HG02938 (cell line): ENCODE data around the gene TBC1D9.
"Not testable (repeated sequence)": the region's sequence is repeated elsewhere in the genome, so short reads cannot be mapped to it uniquely, and the experiment has no call there.

Experiments
- ATAC-seq: cut with Tn5 transposase; IDR thresholded peaks from one replicate; pipeline ENCODE4 v1.9.1; 2021; ENCODE audit warnings: mild to moderate bottlenecking, moderate library complexity; ENCODE audit not compliant: unreplicated experiment

TBC1D9 gene

DNA sequence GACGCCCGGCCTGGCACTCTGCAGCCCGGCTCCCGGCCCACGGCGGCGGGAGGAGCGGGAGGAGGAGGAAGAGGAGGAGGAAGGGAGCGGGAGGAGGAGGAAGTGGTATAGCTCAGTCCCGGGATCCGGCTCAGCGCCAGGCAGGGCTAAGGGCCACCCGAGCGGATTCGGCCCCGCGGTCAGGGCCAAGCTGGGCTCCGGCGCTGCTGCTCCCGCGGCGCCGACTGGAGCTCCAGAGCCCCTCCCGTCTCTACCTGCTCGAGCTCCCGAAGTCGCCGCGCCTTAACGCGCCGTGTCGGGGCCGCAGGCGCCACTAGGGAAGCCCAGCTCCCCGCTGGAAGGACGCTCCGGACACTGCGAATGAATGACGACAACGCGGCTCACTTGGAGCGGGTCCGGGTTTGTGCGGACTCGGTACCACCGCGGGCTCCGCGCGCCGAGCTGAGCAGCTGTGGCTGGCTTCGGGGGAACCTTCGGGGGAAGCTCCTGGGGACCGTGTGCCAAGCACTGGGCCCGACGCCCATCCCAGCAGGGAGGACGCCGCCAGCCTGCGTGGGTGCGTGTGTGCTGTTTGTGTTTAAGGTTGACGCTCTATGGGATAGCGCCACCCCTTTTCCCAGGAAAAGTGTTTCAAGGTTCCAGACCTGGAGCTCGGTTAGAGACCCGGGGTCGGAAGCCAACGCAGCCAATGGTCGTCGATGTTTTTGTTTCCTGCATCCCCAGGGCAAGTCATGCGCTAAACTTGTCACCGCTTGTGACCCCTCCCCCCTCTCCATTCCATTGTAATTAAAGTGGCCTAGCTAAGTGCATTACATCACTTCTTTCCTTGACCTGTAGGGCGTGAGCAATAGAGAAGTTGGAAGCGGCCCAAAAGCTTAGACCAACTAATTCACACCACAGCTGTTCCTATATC, at the start of gene TBC1D9:
TBC1D9 (minus strand) TSS at position 67 of the 913 bp plus-strand sequence. CDS start 340 bp downstream, outside the sequence.
- peak; percentile 33 for ATAC-seq

- no peak for ATAC-seq
Observed at GRCh38 chr4:140805293-140805692, 49.1 kb upstream of the TBC1D9 start.

- no peak for ATAC-seq
Observed at GRCh38 chr4:140802591-140802990, 46.4 kb upstream of the TBC1D9 start.

DNA sequence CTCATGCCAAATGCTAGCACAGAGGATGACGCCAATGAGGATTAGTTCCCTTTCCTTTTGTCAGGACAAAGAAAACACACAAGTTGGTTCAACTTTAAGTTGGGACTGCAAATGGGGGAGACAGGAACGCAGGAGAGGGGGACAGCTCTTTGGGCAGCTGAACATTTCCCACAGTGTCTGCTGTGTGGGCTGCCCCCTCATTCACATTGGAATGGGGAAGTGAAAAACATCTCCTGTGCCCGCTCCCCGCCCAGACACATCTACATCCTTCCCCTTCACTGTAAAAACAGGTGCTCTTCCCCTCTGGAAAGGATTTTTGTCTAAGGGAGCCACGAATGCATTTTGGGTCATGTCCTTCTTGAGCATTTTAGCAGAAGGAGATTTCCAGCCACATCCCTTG, 44.5 kb upstream of the TBC1D9 start:
- no peak for ATAC-seq

GRCh38 chr4:140799686-140800225, 43.6 kb upstream of the TBC1D9 start:
- no peak for ATAC-seq

GRCh38 chr4:140793291-140793690, 37.1 kb upstream of the TBC1D9 start:
- no peak for ATAC-seq

DNA sequence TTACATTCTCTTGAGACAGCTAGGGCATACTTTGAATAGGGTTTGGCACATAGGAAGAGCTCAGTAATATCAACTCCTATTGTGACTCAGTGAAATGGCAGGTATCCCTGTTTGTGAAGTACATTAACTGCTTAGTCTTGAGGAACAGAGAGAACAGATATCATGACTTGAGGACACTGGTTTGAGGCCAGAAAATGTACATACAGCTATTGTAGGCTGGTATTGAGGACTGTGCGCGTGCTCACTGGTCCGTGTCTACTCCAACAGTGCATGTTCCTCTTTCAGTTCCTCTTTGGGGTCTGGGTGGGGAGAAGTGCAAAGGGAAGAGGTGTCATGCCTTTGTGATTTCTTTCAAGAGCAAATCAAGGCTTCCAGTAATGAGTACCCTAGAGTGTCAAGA, 34.6 kb upstream of the TBC1D9 start:
- peak; percentile 80 for ATAC-seq

DNA sequence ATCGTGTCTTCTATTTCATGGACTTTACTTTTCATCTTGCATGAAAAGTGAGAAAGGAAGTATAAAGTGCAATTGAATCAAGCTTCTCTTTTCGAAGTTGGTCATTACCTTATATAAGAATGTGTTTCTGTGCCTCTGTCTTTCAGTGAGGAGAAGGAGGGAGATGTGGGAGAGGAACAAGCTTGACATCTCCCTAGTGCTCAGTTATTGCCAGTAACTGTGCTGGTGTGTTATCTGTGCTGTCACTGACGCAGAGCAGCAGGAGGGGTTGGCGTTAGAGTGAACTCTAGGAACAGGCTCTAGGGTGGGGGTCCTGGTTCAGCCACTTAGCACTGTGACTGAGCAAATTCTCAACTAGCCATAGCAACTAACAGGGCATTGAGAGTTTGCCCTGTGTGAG, 34.0 kb upstream of the TBC1D9 start:
- peak; percentile 13 for ATAC-seq

- no peak for ATAC-seq
Observed at GRCh38 chr4:140789759-140790158, 33.6 kb upstream of the TBC1D9 start.

DNA sequence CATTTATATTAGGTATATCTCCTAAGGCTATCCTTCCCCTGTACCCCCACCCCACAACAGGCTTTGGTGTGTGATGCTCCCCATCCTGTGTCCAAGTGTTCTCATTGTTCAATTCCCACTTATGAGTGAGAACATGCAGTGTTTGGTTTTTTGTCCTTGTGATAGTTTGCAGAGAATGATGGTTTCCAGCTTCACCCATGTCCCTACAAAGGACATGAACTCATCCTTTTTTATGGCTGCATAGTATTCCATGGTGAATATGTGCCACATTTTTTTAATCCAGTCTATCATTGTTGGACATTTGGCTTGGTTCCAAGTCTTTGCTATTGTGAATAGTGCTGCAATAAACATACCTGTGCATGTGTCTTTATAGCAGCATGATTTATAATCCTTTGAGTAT, 26.6 kb upstream of the TBC1D9 start:
- not testable (repeated sequence) for ATAC-seq

GRCh38 chr4:140781596-140781995, 25.4 kb upstream of the TBC1D9 start:
- ATAC-seq: no peak

DNA sequence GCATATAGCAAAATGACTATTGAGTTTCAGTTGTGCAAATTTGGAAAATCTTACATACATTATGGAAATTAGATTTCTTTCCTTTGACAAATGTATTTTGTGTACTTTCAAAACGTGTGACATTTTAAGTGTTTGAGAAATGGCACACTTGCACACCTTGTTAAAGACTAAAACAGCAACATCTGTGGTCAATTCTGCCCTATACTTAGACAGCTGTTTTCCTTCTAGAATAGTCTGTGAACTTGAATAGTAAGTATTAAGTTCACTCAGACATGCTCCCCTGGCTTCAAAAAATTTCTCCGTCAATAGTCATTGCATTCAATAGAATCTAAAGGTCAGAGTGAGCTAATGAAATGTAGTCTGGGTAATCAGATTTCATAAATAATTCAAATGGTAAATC, 21.7 kb upstream of the TBC1D9 start:
- no peak for ATAC-seq

DNA sequence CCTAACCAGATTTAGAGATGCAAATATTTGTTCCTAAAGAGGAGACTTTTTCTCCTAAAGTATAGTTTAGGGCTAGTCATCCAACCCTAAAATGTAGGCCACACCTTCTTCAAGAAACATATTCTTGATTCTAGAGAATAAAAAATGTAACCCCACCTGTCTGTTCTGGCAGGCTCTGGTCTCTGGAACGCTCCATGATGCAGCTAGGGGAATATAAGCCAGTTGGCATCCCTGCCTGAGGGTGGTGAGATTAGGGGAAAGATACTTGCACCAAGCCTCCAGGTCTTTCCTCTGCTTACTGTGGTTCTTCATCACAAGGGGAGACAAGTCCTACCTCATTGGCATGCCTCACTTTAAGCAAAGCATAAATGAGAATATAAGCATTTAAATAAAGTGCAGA, 21.2 kb upstream of the TBC1D9 start:
- no peak for ATAC-seq

GRCh38 chr4:140776556-140776955, 20.4 kb upstream of the TBC1D9 start:
- ATAC-seq: no peak

- ATAC-seq: no peak
Observed at GRCh38 chr4:140774956-140775355, 18.8 kb upstream of the TBC1D9 start.

DNA sequence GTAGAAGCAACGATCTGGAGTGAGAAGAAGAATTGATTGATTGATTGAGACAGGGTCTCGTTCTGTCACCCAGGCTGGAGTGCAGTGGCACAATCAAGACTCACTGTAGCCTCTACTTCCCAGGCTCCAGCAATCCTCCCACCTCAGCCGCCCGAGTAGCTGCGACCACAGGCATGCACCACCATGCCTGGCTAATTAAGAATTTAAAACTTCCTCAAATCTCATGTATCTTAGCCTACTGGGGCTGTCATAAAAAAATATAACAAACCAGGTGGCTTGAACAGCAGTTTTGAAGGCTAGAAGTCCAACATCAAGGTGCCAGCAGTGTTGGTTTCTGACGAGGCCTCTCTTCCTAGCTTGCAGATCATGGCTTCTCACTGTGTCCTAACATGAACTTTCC, 18.3 kb upstream of the TBC1D9 start:
- no peak for ATAC-seq

DNA sequence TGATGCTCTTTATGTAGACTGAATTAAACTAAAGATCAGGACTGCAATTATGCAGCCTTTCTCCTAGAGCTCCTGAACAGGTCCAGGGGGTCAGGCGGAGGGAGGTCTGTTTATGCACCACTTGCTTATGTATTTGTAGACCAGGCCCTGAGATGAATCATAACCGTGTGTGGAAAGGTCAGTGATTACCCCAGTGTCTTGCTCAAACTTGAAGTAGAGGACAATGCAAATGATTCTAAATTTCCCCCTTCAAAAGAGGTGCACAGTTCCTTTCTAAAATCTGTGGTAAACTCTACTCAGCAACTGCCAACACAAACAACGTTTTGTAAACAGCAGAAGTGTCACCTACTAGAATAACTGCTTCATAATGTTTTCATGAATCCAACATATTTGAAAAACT, 13.0 kb upstream of the TBC1D9 start:
- no peak for ATAC-seq

GRCh38 chr4:140764785-140765392, 8.7 kb upstream of the TBC1D9 start:
- no peak for ATAC-seq

DNA sequence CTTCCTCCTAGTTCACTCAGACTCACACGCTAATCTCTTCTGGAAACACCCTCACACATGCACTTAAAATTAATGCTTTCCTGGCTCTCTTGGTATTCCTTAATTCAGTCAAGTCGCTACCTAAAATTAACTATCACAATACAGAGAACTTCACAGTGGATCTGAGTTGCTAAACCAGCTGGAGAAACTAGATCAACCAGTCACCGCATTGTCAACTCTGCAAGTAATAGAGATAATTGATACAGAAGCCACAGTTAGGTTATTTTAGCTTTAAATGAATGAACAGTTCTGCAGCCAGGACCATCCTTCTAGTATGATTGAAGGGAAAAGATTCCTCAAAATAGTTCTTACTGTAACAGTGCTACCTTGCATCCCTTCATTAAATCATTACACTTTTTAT, 6.0 kb upstream of the TBC1D9 start:
- ATAC-seq: no peak

GRCh38 chr4:140757232-140757630, 1.0 kb upstream of the TBC1D9 start:
- no peak for ATAC-seq

DNA sequence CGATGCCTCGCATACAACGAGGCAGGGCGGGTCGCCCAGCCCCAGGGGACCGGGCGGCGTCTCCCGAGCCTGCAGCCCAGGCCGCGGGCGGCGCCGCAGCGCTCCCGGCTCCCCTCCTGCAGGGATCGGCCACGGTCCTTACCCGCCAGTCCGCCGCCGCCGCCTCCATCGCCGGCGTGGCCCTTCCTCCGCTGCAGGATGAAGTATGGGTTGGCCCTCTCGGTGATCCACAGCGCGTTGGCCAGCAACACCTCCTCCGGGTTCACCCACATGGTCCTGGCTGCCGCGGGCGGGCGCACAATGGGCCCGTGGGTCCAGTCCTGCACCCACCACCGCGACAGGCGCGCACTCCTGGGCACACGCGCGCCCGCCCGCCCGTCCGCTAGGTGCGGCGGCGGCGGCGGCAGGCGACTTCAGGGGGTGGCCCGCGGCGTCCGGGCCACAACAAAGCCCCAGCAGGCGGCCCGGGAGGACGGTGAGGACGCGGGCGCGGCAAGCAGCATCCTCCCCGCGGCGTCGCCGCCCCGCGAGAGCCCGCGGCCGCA, 339 bp downstream of the TBC1D9 start:
- peak; percentile 45 for ATAC-seq
